OCI-M2 (cell line): ENCODE results near the gene FMNL2.

Experiments
- DNase-seq: peaks from one replicate; lab custom pipeline; 2025; ENCODE audit not compliant: unreplicated experiment; lab: John Stamatoyannopoulos, UW

The FMNL2 gene

DNA sequence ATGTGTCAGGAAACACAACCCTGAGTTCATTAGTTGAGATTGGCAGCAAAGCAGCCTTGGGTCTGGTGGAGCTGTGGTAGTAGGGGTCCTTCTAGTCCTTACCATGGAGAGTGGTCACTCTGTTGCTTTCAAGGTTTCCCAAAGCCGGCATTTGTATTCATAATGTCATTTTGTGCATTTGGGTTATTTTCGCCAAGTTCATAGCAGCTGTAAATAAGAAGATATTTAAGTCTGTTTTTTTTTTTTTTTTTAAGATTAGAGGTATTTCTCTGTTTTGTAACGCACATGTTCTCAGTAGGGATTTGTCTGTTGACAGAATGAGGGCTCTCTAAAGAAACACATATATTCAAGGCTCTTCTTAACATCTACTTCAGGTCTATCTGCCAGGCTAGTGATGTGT is 268.2 kb downstream of the FMNL2 start:
- no peak for DNase-seq

DNA sequence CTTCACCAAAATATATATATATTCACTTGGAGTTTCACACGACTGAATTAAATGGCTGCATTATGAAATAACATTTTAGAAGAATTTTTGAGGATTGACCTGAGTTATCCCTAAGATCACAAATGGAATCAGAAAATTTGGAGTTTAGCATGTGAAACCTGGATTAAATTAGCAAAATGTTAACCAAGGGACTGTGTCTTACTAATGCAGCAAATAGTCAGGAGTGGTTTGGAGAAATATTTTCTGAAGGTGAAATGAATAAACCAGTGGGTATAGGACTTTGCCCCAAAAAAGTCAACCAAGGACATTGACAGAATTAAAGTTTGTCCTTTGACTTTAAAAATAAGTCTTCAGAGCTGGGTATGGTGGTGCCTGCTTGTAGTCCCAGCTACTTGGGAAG is 271.1 kb downstream of the FMNL2 start:
- no peak for DNase-seq

DNA sequence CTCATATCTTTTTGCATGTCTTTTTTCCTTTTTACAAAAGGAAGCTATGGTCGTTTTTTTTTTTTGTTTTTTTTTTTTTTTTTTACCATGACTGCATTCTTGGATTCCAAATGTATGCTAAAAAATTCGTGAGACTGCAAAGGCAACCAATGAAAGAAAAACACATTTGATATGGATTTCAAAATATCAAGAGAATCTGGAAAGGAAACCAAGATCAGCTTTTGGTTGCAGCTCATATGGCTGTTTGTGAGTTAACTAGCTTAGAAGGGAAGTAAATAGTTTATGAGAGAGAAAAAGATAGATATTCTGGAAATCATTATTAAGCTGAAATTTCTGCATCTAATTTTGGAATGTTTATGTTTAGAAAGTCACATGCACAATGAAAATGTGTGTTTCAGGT is 272.0 kb downstream of the FMNL2 start:
- no peak for DNase-seq

DNA sequence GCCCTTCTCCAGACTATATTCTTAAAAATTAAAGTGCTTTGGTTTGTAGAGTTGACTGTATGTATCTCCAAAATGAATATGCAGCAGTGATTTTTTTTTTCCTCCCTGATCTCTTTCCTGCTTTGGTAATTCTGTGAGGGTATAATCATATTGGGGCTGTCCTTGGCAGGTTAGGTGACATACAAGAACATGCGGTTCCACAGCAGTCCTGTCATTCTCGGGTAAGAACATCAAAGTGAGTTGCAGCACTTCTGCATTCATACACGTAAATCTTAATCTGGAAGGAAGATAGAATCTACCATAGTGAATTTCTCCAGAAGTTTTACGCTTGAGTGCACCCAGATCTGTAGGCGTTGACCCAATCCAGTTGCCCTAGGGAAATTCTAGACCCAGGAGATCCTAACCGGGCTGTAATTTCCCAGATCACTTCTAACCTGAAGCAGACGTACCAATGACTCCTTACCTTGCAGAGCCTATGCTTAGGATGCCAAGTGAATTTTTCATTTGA is 272.9 kb downstream of the FMNL2 start:
- DNase-seq: no peak

DNA sequence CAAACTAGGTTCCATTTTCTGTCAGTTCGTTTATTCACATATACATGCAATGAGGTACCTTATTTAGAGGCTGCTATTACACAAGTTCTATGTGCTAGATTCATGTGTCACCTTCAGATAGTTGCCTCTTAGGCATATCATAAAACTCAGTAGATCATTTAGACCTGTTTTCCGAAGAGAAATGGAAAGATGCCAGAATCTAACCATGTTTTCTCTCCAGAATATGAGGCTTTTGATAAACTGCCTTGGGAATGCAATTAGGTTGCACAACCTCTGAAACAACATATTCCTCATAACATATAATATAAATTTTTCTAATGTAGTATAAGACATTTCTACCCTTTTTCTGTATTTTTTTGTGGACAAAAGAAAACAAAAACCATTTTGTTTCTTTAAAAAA is 274.2 kb downstream of the FMNL2 start:
- DNase-seq: no peak

DNA sequence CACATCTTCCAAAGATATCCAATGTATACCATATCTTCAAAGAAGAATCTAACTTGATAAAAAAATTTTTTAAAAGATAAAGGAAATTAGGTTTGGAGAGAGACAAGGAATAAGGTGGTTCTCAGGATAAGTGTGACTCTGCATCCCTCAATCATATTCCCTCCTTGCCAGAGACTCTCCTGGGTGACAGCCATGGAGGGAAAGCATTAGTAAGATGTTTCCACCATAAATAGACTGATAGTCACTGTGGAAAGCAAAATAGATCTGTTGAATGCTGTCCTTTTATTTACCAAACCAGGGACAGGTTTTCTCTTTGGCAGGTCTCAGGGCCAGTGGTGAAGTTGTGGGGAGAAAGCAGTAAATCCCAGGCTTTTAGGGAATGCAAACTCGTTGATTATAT is 274.7 kb downstream of the FMNL2 start:
- DNase-seq: no peak

DNA sequence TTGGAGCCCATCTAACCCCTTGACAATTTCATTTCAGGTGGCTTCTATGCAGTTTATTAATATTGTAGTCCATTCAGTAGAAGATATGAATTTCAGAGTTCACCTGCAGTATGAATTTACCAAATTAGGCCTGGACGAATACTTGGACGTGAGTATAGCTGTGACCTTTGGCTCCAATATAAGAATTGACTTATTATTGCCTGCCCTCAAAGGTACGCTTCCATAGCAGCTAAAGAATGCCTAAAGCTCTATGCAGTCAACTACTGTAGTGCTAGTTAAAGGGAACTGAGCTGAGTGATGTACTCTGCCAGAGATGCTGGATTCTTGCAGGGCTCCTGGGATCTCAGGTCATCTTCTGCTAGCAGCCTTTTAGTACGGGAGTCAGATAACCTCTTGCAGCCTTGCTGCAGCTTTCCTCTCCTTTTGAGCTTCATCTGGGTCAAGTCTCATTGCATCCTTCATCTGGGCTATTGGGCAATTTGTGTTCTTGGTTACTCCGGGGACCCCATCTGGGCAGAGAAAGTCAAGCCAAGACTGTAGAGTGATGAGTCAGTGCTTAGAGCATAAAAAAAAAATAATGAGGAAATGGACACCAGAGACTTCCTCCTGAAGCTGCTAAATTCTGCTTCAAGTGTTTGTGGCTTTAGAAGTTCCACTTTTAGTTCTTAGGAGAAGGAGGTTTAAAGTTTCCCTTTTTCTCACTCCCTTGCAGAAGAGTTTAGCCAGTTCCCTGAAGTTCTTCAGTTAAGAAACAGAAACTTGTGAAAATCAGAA is 276.7 kb downstream of the FMNL2 start:
- DNase-seq: no peak

DNA sequence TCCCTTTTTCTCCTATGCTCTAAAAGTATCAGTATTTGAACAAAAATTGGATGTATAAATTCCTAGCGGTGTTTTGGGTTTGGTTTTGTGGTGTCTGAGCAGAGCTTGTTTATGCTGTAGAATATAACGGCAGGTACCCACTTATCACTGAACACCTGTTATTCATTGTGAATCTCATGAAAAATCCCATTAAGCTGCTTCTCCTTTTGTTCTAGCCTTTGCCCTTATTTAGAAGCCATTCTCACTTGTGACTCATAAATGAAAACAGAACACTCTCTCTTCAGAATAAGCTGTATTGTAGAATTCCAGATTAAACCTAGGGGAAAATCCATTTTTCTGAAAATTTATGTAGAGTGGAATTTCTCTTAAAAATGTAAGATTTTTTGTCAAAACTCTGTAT is 278.3 kb downstream of the FMNL2 start:
- no peak for DNase-seq

DNA sequence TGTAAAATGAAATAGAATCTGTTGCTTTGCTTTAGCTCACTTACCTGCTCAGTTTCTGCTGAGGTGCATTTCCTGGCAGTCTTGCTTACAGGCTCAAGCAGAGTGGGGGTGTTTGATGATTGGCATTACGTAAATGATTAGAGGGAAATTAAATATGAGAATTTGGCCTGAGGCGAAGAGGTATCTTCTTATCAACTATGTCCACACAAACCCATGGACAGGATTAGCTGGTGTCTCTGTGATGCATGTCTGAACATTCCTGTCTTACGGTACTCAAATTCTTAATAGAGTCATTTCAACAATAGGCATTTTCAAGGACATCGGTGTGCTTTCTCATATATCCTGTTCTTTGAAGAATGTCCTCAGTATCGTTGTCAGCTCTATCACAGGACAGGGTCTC is 280.2 kb downstream of the FMNL2 start:
- no peak for DNase-seq

DNA sequence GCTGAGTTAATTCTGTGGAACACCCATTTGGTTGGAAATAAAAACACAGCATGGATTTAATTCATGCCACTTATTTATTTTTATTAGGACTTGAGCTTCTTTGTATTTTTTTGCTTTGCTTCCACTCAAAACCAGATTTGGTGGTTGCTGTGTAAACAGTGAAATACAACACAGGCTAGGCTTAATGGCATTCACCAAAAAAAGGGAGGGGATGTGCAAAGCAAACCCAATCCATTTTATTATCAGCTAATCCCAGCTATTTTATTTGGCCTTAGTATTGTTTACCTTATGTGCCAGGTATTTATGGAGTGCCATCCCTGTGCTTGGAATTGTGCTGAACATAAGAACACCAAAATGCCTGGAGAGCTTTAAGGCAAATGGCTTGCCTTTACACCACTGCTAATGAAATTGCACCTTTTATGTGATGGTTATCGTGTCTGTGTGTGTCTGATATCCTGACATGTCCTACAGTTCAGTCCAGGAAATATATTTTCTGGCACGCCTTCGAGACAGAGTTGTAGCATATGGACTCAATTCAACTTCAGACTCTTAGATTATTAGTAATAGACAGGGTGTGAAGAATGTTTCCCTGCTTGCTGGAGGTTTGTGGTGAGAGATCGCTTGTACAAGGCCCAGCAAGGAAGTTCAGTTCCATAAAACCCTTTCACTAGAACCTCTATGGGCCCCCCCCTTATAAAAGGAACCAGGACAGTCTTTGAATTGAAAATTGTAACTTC is 282.6 kb downstream of the FMNL2 start:
- DNase-seq: no peak

DNA sequence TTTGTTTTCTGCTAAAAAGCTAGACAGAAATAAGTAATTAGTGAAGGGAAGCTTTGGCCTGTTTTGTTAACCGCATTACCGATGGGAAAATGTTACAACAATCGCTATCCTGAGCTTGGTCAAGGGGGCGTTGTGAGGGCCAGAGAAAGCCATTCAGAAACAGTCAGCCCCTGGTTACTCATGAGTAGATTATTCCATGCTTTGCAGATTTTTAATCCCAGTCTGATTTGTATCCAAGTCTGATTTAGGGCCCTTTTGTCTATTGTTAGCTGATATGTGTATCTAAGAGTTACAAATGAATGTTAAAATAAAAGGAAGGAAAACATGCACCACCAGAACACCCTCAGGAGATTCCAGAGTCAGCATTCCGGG is 283.2 kb downstream of the FMNL2 start:
- DNase-seq: no peak

DNA sequence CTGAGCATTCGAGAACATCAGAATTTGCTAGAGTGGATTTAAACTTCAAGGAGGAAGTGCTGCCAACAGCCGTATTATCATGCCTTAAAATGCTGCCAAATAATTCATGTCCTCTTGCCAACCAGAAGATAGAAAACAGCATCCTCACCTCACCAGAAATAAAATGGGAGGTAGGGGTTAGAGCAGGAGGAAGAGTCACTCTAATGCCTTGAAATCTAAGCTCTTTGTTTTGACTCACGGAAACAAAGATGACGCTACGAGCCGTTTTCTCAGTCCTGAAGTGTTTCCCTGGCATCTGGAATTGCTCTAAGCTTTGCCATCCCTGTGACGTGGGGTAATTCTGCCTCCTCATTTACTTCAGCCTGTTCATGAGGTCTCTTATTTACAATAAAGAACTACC is 285.2 kb downstream of the FMNL2 start:
- no peak for DNase-seq

DNA sequence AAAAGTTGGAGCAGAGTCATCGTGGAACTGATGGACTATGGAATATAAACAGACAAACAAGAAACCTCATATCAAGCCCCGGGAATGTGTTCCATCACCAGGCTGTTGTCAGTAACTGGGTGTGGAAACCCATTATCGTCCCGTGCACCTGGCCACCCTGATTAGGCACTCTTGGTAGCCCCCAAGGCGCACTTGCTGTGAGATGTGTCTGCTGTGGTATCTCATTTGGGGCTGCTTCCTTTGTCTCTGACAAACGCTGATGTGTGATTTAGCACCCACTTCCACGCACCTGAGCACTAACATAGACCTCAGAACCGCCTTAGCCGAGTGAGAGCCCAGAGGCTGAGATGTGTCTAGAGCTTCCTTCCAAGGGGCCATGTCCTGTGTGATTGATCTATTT is 286.0 kb downstream of the FMNL2 start:
- DNase-seq: no peak

DNA sequence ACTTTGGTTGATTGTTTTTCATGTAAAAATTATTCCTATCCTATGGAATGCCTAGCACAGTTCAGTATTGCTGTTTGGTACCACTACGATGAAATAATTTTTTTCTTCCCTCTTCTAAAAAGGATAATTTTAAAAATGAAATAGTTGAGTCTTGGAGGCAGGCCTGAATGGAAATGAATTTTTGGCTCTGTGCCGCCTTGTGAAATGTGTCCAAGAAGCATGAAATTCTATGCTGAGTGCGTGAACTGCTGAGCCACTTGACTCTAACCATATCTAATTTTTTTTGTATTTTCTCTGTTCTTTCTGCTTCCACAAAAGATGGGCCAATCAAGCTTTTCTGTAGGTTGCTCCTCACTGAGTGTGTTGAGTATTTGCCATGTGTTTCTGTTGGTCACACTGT is 287.2 kb downstream of the FMNL2 start:
- no peak for DNase-seq

DNA sequence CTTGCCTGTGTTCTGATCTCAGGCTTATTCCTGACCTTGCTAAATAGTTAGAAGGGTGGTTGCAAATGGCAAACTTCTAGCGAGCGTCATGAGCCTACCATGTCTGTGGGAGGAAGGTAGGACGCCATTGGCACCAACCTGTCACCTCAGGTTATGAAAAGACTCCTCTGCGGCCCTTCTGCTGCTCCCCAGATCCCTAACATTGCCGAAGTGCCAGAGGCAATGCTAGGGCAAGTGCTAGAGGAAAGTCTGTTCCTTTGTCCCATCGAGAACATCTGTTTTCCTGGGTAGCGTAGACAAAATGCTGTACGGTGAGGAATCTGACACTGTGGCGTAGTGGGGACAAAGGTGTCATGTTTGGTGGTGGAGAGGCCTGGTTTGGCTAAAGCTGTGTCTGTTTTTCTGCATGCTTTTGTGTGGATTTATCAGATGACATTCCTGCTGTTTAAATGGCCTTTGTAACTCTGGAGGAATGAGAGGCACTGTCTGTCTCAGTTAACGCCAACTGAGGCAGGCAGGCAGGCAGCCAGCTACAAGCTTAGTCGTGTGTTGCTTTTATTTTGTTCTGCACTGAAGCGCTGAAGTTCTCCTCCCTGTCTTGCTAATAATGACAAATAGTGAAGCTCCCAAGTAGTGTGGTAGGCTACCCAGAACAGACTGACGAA is 288.2 kb downstream of the FMNL2 start:
- no peak for DNase-seq

DNA sequence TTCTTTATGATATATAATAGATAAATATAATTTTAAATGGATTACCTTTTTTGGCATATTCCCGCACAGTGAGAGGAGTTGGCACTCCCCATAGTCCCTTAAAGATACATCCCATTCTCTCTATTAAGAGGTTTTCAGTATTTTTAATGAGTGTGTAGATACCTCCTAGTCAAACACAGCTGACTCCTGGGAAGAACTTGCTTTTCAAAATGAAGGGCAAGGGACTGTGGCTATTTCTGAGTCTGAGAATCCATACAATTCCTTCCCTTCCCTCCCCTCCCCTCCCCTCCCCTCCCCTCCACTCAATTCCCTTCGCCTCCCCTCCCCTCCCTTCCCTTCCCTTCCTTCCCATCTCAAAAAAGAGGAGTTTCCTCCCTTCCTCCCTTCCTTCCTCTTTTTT is 288.8 kb downstream of the FMNL2 start:
- no peak for DNase-seq

DNA sequence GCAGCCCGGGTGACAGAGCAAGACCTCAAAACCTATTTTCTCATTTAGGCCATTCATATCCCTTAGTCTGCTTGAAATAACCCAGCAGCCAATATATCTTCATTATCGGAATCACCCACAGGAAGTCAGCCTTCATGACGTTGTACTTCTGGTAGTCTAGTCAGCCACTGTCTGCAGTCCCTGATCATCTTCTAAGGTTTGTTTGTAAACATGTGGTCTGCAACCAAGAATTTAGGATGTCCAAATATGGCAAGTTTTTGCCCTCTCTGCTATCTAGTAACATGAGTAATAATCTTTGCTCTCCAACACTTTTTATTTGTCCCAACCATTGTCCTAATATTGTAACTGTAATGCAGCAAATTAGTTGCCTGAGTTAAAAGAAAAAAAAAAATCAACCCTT is 289.8 kb downstream of the FMNL2 start:
- no peak for DNase-seq

DNA sequence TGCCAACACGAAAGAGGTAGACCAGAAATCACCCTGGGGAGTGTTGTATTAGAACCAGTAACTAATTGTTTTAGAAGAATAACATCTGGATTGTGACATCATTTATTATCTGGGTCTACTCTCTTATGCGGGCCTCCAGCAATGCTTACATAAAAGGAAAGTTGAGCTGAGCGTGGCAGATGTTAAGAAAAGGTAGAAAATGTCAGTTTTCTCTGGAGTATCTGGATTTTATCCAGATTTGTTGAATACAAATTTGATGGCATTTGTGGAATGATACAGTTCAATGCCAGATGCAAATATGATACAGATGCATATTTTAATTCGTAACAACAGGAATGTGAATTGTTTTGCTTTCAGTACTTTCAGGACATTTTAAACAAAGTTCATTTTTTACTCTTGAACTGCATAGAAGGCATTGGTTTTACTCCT is 292.0 kb downstream of the FMNL2 start:
- no peak for DNase-seq

DNA sequence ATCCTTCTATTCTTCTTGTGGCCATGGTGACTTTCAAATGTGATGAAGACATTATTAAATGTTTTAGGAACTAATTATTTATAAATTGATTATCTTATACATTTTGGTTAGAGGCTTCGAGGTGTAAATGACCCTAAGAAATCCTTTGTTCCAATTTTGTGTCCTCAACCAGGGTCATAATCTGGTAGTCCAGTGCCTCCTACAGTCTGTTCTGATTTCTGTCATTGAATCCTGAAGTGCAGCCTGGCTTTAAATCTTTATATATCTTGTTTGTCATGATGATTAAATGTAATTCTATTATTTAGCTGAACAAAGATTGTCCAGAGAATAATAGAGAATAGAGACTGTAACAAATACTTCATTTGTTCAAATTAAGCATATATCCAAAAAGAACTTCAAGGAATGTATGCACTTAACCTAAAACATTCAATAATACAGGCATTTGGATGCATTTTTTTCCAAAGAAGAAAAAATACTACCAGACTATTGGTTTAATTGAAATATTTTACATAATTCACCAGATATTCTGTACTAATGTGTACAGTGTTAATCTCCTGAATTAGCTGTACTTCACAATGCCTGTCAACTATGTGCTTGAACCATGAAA is 292.5 kb downstream of the FMNL2 start:
- DNase-seq: no peak

DNA sequence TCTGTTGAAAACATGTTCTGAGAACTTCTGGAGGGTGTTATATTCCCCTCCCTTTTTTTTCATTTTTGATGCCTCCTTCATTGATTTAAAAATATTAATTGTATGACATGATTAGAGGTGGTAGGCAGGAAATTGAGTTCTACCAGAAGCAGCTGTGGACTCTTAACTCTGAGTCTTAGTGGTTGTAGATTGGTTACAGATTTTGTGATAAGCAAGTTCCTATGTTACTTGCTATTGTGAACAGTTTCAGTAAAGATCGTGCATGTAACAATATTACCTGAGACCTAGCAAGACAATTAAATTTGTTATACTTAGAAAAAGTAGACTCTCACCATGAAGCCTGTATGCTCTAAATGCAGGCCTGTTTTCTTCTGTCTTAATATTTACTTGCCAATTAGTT is 294.2 kb downstream of the FMNL2 start:
- no peak for DNase-seq

DNA sequence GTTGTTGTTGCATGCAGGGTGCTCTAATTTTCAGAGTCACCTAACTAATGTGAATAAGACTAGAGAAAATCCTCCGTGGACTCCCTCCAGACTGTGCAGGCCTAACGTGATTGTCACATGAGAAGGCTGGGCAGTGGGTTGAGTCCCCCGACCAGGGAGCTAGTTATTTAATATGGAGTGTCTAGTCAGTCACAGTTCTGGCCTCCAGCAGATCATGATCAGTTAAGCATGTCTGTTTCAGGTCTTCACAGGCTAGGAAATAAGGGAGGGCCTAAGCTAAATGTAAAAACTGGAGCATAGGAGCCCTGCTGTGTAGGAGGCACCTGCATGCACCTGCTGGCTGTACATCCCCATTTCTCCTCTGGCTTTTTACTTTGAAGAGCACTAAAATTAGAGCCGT is 295.5 kb downstream of the FMNL2 start:
- no peak for DNase-seq

DNA sequence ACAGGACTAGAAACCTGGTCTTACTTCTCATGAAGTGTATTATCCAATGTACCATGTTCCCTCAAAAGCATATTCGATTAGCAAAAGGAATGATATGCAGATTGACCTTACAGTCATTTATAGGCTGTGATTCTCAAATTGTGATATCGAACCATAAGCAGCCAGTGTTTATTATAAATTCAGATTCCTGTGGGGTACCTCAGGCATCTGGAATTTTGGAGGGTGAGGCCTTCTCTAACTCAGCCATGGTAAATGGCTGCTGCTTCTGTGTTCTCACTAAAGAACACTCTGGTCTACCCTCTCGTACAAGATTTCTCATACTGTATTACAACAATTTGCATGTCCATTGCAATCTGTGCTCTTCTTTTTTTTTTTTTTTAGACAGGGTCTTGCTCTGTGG is 297.8 kb downstream of the FMNL2 start:
- no peak for DNase-seq
